OCI-LY3 (cell line): Measurements from ENCODE around the gene IFT25.

Source experiments
- EZH2phosphoT487 ChIP-seq: fragments of 200-600 bp; shearing (Covaris generic); IDR thresholded peaks from 2 replicates; pipeline ENCODE4 v1.6.1; 2018; ENCODE audit warnings: antibody characterized with exemption, mixed run types, low read depth
- TF ChIP-seq, protein P1 (sequence below): fragments of 200-600, 300-600 bp; sonication (generic); IDR thresholded peaks from 2 replicates; pipeline ENCODE4 v1.5.1; 2014; ENCODE audit warnings: antibody characterized with exemption, low read length, low read depth

DNA sequence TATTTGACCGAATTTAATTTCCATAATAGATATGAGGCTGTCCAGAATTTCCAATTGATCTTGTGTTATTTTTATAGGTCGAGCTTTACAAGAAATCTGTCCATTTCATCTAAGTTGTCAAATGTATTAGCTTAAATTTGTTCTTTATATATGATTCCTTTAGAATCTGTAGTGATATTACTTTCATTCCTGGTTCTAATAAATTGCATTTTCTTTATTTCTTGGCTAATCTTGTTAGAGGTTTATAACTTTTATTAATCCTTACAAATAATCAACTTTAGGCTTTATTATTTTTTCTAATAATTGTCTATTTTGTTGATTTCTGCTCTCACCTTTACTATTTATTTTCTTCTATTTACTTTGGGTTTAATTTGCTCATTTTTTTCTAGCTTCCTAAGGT lies 14.0 kb downstream of the IFT25 start:
- TF ChIP-seq EZH2phosphoT487: no peak
- TF ChIP-seq, protein P1, sequence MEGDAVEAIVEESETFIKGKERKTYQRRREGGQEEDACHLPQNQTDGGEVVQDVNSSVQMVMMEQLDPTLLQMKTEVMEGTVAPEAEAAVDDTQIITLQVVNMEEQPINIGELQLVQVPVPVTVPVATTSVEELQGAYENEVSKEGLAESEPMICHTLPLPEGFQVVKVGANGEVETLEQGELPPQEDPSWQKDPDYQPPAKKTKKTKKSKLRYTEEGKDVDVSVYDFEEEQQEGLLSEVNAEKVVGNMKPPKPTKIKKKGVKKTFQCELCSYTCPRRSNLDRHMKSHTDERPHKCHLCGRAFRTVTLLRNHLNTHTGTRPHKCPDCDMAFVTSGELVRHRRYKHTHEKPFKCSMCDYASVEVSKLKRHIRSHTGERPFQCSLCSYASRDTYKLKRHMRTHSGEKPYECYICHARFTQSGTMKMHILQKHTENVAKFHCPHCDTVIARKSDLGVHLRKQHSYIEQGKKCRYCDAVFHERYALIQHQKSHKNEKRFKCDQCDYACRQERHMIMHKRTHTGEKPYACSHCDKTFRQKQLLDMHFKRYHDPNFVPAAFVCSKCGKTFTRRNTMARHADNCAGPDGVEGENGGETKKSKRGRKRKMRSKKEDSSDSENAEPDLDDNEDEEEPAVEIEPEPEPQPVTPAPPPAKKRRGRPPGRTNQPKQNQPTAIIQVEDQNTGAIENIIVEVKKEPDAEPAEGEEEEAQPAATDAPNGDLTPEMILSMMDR: no peak
